IPS-18a (cell line): ENCODE measurements around the gene CXCL13.
"Not testable (repeated sequence)": the region's sequence is repeated elsewhere in the genome, so short reads cannot be mapped to it uniquely, and the experiment has no call there.

Source experiments
- H3K27ac ChIP-seq: one replicate; pipeline ENCODE4 v1.5.1; 2013; ENCODE audit warnings: low read length
- H3K27me3 ChIP-seq: one replicate; pipeline ENCODE4 v1.6.1; 2013; ENCODE audit warnings: mild to moderate bottlenecking, low read length; ENCODE audit not compliant: control insufficient read depth, insufficient read depth
- H3K36me3 ChIP-seq: one replicate; pipeline ENCODE4 v1.6.1; 2013; ENCODE audit warnings: low read depth, low read length; ENCODE audit not compliant: control insufficient read depth
- H3K4me1 ChIP-seq: one replicate; pipeline ENCODE4 v1.6.1; 2013; ENCODE audit warnings: low read depth, low read length; ENCODE audit not compliant: control insufficient read depth
- H3K4me3 ChIP-seq: one replicate; pipeline ENCODE4 v1.5.1; 2013; ENCODE audit warnings: low read length
- H3K9ac ChIP-seq: one replicate; pipeline ENCODE4 v1.6.1; 2013; ENCODE audit warnings: mild to moderate bottlenecking, low read length, moderate library complexity
- H3K9me3 ChIP-seq: one replicate; pipeline ENCODE4 v1.6.1; 2013; ENCODE audit warnings: low read depth, low read length; ENCODE audit not compliant: control insufficient read depth

Gene CXCL13, protein sequence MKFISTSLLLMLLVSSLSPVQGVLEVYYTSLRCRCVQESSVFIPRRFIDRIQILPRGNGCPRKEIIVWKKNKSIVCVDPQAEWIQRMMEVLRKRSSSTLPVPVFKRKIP

DNA sequence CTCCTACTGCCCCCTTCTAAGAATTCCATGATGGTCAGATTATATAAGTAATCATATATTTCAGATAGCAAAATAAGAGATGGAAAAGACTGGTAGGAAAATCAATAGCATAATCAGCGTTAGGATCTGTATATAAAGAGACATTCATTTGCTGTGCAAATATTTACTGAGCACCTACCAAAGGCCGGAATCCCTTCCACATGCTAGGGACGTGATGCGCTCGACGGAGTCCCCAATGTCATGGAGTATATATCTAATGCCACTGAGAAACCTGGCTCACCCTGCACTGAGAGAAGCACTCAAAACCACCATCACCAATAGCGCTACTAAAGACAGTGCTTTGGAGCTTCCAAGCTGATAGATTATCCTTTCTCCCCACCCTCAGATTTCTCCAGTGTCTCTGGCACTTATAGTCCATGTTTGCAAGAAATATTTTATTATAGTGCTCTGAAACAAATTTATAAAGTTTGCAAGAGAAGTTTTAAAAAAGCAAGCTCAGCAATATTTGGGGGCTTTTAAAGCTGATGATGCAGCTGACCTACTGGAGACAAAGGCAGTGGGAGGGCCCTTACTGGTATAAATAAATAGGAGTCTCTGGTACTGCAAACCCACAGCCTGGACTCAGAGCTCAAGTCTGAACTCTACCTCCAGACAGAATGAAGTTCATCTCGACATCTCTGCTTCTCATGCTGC is at the start of gene CXCL13:
Gene CXCL13 (plus strand): TSS at position 611 of the 693 bp plus-strand sequence. CDS start 46 bp downstream, at position 657.
- Histone ChIP-seq H3K27ac (no peak within 1 kb of the TSS), H3K9ac (no peak within 1 kb of the TSS), H3K36me3 (no peaks in the 10 kb centered on the region), H3K4me3 (no peak within 1 kb of the TSS), H3K4me1 (no peaks in the 10 kb centered on the region), H3K27me3 (no peaks in the 10 kb centered on the region), H3K9me3 (no peaks in the 10 kb centered on the region)

- H3K9me3 ChIP-seq = peaks cover 19% of the 10 kb centered on the region
- no peak overlapping the region for H3K9ac ChIP-seq
- no peak overlapping the region for H3K4me3 ChIP-seq
- H3K27ac ChIP-seq = no peak overlapping the region
- H3K4me1 ChIP-seq = no peaks in the 10 kb centered on the region
- no peaks in the 10 kb centered on the region for H3K36me3 ChIP-seq
- no peaks in the 10 kb centered on the region for H3K27me3 ChIP-seq
Observed at GRCh38 chr4:77560170-77560569, 45.5 kb upstream of the CXCL13 start.

DNA sequence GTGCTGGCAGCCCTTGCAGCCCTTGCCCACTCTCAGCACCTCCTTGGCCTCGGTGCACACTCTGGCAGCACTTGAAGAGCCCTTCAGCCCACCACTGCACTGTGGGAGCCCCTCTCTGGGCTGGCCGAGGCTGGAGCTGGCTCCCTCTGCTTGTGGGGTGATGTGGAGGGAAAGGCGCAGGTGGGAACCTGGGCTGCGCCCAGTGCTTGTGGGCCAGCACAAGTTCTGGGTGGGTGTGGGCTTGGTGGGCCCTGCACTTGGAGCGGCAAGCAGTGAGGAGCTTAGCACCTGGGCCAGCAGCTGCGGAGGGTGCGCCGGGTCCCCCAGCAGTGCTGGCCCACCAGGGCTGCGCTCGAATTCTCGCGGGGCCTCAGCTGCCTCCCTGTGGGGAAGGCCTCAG is 43.9 kb upstream of the CXCL13 start:
- H3K9ac ChIP-seq, H3K36me3 ChIP-seq, H3K4me3 ChIP-seq, H3K27ac ChIP-seq, H3K4me1 ChIP-seq, H3K27me3 ChIP-seq: not testable (repeated sequence)
- peaks cover 14% of the 10 kb centered on the region for H3K9me3 ChIP-seq

DNA sequence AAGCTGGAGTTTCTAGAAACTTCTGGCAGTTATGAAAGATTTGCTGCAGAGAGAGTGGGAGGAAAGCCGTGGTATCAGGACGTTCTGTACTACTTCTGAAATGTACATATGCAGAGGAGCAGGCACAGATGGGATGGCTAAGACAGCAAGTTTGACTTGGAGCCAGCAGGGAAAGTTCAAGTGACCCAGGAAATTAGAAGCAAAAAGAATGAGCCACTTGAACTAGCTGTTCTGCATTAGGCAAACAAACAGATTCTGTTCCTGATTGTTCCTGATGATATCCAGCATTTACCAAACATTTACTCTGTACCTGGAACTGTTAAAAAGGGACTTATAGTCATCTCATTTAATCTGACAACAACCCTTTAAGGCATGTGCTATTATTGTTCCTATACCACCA is 41.4 kb upstream of the CXCL13 start:
- Histone ChIP-seq H3K27ac (no peak overlapping the region), H3K36me3 (no peaks in the 10 kb centered on the region), H3K9ac (no peak overlapping the region), H3K4me1 (no peaks in the 10 kb centered on the region), H3K27me3 (no peaks in the 10 kb centered on the region), H3K4me3 (no peak overlapping the region), H3K9me3 (peaks cover 14% of the 10 kb centered on the region)

DNA sequence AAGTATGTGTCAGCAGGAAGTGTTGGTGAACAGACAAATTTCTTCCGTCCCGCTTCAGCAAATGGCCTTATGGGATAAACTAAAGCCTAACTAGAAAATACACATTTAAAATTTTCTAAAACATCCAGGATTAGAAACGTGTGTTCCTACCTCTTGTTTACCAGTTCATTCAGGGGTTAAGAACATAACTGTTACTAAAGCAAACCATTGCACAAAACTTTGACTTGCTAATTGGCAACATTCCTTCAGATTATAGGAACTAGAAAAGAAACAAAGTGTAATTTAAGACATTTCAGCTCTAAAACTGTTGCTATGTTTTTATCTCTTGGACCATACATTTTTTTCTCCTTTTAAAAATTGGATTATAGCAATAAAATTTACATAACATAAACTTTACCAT is 39.5 kb upstream of the CXCL13 start:
- no peaks in the 10 kb centered on the region for H3K36me3 ChIP-seq
- H3K27ac ChIP-seq = no peak overlapping the region
- H3K4me1 ChIP-seq = no peaks in the 10 kb centered on the region
- no peaks in the 10 kb centered on the region for H3K27me3 ChIP-seq
- H3K4me3 ChIP-seq = no peak overlapping the region
- peaks cover 6% of the 10 kb centered on the region for H3K9me3 ChIP-seq
- H3K9ac ChIP-seq = no peak overlapping the region

DNA sequence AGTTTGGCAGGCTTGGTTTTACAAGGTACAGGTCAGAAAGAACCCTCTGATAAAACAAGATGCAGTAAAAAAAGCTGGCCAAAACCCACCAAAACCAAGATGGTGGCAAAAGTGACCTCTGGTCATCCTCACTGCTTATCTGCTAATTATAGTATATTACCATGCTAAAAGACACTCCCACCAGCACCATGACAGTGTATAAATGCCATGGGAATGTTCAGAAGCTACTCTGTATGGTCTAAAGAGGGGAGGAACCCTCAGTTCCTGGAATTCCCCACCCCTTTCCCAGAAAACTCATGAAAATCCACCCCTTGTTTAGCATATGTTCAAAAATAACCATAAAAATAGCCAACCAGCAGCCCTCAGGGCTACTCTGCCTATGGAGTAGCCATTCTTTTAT is 38.1 kb upstream of the CXCL13 start:
- Histone ChIP-seq H3K27ac (no peak overlapping the region), H3K9me3 (no peaks in the 10 kb centered on the region)

DNA sequence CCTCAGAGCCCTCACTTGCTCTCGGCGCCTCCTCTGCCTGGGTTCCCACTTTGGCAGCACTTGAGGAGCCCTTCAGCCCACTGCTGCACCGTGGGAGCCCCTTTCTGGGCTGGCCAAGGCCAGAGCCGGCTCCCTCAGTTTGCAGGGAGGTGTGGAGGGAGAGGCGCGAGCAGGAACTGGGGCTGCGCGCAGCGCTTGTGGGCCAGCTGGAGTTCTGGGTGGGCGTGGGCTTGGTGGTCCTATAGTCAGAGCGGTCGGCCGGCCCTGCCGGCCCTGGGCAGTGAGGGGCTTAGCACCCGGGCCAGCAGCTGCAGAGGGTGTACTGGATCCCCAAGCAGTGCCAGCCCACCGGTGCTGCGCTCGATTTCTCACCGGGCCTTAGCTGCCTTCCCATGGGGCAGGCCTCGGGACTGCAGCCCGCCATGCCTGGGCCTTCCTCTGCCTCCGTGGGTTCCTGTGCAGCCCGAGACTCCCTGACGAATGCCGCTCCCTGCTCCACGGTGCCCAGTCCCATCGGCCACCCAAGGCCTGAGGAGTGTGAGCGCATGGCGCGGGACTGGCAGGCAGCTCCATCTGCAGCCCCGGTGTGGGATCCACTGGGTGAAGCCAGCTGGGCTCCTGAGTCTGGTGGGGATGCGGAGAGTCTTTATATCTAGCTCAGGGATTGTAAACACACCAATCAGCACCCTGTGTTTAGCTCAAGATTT is 35.0 kb upstream of the CXCL13 start:
- H3K4me3 ChIP-seq, H3K27ac ChIP-seq, H3K27me3 ChIP-seq, H3K4me1 ChIP-seq, H3K9me3 ChIP-seq, H3K36me3 ChIP-seq, H3K9ac ChIP-seq: not testable (repeated sequence)

More for the DNA sequence above, 38.1 kb upstream of the CXCL13 start:
- H3K4me1 ChIP-seq = no peaks in the 10 kb centered on the region
- H3K36me3 ChIP-seq = no peaks in the 10 kb centered on the region
- no peak overlapping the region for H3K9ac ChIP-seq
- no peaks in the 10 kb centered on the region for H3K27me3 ChIP-seq
- no peak overlapping the region for H3K4me3 ChIP-seq

DNA sequence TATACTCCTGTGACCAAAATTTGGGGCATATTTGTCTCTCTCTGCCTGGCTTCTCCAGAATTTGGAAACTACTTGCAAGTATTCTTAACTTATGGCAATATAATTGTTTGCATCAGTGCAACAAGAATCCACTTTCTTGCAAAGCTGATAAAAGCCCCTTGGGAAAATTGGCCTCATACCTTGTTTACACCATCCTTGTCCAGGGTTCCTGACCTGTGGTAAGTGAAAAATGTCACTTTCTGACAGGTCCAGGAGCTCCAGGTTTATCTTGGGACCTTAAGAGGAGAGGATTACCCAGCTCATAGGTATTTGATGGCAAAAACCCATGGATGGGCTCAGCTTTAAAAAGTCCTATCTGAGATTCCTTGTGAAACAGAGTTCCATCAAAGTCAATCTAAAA is 29.3 kb upstream of the CXCL13 start:
- H3K27me3 ChIP-seq = no peaks in the 10 kb centered on the region
- H3K4me3 ChIP-seq = no peak overlapping the region
- no peaks in the 10 kb centered on the region for H3K4me1 ChIP-seq
- H3K9me3 ChIP-seq = peaks cover 2% of the 10 kb centered on the region
- no peak overlapping the region for H3K27ac ChIP-seq
- H3K36me3 ChIP-seq = no peaks in the 10 kb centered on the region
- H3K9ac ChIP-seq = no peak overlapping the region

- H3K9me3 ChIP-seq = peaks cover 2% of the 10 kb centered on the region
- no peak overlapping the region for H3K9ac ChIP-seq
- no peaks in the 10 kb centered on the region for H3K4me1 ChIP-seq
- no peak overlapping the region for H3K27ac ChIP-seq
- H3K27me3 ChIP-seq = no peaks in the 10 kb centered on the region
- no peaks in the 10 kb centered on the region for H3K36me3 ChIP-seq
- no peak overlapping the region for H3K4me3 ChIP-seq
Observed at GRCh38 chr4:77578145-77578544, 27.5 kb upstream of the CXCL13 start.

GRCh38 chr4:77579406-77580076 is 26.1 kb upstream of the CXCL13 start:
- Histone ChIP-seq H3K4me1 (no peaks in the 10 kb centered on the region), H3K27me3 (no peaks in the 10 kb centered on the region), H3K4me3 (no peak overlapping the region), H3K9me3 (peaks cover 2% of the 10 kb centered on the region), H3K27ac (no peak overlapping the region), H3K9ac (no peak overlapping the region), H3K36me3 (no peaks in the 10 kb centered on the region)

- Histone ChIP-seq H3K4me3 (no peak overlapping the region), H3K36me3 (no peaks in the 10 kb centered on the region), H3K9ac (no peak overlapping the region), H3K4me1 (no peaks in the 10 kb centered on the region), H3K27ac (no peak overlapping the region), H3K9me3 (no peaks in the 10 kb centered on the region), H3K27me3 (no peaks in the 10 kb centered on the region)
Observed at GRCh38 chr4:77581724-77582123, 23.9 kb upstream of the CXCL13 start.
